Measurements from ENCODE around the gene TMUB2.

DNA sequence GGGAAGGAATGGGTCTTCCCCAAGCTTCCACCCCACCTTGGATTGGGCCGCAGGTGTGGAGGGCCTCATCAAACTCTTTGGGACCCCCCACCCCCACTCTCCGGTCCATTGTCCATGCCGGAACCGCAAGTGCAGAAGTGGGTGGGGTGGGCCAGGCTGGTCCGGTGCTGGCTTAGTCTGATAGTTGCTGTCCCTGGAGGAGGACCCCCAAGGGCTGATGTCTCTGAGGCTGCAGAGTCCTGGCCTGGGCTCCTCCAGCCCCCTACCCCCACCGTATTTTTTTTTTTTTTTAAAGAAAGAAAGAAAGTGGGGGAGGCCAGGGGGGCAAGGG is 20.0 kb downstream of the TMUB2 start:
- TF ChIP-seq POLR2A (IDR thresholded peaks at IDR 0.05; ENCODE audit: low read depth, low read length) (no peak), TAF1 (IDR thresholded peaks at IDR 0.05; ENCODE audit: low read depth, low read length) (no peak), POLR2AphosphoS5 (IDR thresholded peaks at IDR 0.05; ENCODE audit: low read depth, low read length) (no peak), POU2F2 (IDR thresholded peaks at IDR 0.05; ENCODE audit: low read depth, low read length) (no peak), SPI1 (IDR thresholded peaks at IDR 0.05; ENCODE audit: low read depth, low read length) (no peak)

Measured in GM12891 (cell line).